HG03045 (cell line): ENCODE results near the gene REV3L.
"Not testable (repeated sequence)": the region's sequence is repeated elsewhere in the genome, so short reads cannot be mapped to it uniquely, and the experiment has no call there.

Experiments
- ATAC-seq: cut with Tn5 transposase; IDR thresholded peaks from one replicate; pipeline ENCODE4 v1.9.1; 2021; ENCODE audit warnings: mild to moderate bottlenecking, moderate library complexity; ENCODE audit not compliant: unreplicated experiment

The REV3L gene

DNA sequence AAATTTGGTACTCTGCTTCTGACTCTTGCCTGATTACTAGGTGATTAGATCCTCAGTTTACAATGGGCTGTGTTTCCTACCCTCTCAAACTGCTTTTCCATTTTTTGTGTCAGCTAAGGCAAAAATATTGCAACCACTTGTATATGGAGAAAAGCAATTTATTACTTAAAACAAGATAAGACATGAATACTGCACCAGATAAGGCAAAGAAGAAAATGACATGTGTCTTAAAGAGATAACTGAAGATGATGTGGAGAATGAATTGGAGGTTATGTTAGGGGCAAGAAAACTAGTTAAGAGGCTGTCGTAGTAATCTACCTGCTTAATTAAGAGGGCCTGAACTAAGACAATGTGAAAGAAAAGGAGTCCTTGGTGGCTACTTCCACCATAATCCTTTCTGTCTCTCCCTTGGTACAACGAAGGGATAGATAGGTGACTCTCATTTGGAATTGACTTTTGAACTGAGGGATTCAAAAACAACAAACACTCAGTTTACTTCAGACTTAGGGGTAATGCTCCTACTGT, 16.3 kb upstream of the REV3L start:
- no peak for ATAC-seq

DNA sequence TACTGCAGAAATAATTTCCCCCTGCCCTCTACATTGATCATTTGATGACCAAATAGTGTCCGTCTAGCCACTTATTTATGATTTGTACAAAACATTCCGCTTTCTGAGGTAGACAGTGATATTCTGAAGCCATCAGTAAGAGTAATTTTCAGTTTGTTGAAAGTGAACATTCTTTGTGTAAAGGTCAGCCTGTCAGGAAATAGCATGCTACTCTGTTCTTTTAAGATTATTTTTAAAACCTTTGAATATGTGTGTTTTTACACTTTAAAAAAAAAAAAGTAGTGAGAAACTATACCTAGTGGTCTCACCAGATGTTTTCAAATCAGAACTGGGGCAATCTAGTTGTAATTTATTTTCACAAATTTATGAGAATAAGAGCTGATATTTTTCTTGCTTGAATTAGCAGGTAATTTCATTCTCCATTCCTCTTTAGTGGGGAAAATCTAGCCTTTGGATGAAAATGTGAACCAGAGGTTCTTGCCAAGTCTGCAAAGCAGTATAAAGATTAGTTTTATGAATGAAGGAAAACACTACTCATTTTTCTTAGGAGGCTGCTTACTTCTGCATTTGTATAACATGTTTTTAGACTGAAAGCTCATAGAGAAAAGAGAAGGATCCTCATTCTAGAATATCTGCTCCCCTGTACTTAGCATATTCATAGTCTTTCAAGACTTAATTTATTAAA, 12.1 kb upstream of the REV3L start:
- ATAC-seq: no peak

DNA sequence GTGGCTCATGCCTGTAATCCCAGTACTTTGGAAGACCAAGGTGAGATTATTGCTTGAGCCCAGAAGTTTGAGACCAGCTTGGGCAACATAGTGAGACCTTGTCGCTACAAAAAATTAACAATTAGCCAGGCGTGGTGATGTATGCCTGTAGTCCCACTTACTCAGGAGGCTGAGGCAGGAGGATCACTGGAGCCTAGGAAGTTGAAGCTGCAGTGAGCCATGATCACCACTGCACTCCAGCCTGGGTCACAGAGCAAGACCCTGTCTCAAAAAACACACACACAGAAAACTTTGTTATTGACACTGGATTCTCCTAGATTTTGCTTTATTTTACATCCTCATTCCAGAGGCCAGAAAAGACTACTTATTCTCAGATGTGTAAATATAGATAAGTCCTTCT, 9.5 kb upstream of the REV3L start:
- no peak for ATAC-seq

DNA sequence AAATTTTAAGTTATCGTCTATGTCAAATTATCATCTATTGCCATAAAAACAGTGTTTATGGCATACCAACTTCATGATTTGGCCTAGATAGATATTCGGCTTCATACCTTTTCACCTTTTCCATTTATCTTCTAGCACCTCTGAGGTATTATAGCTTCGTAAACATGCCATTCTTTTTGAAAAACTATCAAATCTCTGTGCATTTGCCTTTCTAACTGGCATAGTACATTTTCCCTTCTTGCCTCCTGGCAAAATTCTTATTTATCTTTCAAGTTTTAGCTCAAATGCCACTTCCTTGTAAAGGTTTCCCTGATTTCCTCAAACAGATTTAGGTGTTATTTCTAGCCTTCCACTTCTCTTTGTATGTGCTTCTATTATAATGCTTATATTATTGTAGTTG, 7.0 kb upstream of the REV3L start:
- no peak for ATAC-seq

DNA sequence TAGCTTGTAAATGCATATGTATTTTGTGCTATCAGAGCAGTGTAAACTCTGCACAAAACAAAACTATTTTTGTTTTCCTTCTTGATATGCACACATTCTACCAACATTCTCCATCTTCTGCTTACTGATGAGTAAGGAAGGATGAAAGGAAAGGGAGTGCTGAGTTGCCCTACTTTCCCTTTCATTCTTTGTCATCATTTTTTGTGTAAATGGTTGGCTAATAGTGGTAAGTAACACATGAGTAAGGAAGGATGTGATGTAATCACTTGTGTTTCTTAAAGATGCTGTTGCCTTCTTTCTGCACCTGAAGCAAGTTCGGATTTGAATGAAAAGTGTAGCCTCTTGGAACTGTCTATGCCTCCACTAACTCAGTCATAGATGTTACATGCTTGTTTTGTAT, 4.6 kb upstream of the REV3L start:
- peak; percentile 14 for ATAC-seq

DNA sequence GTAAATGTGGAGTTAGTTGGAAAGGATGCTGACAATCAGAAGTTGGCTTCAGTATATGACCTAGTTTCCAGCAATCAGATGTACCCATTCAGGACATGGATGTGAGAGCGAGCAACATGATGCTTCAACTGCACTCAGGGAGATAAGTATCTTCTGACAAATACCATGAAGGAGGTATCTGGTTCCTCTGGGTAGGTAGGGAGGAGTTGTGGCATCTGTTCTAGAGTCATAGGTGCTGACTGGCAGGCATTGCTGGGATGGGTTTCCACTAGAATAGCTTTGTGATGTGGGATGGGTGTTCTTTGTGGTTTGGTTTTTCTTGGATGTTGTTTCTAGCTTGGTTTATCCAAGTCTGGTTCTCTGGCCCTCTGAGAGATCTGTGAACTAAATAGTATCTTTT, 3.9 kb upstream of the REV3L start:
- ATAC-seq: no peak

DNA sequence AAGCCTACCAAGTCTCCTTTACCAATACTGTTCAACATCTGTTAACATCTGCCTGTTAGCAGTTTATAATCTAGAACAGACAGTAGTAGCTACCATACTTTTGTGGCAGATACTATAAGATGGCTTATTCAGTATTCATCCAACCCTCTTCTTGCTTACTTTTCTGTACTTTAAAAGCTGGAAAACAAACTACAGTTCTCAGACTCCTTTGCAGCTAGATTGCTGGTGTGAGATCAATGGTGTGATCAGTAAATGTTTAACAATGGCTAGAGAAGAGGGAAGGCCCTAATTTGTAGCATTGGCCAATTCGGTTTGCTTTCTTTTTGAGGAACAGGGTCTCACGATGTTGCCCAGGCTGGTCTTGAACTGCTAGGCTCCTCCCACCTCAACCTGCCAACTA, 3.5 kb upstream of the REV3L start:
- ATAC-seq: no peak

DNA sequence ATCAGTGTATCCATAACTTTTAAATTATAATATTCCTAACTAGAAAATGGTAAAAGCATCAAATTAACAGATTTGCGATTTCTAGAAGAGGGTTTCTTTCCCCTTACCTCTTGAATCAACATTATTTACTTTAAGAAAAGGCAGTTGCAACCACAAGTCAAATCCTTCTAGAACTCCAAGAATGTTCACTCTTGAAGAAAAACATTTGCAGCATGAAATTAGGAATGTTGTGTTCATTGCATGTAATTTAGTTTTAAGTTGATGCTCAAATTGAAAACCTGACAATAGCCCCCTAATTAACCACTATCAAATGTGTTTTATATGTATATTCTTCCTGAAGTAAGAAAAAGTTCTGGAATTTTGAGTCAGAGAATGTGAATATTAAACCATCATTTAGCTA, 2.3 kb upstream of the REV3L start:
- no peak for ATAC-seq

DNA sequence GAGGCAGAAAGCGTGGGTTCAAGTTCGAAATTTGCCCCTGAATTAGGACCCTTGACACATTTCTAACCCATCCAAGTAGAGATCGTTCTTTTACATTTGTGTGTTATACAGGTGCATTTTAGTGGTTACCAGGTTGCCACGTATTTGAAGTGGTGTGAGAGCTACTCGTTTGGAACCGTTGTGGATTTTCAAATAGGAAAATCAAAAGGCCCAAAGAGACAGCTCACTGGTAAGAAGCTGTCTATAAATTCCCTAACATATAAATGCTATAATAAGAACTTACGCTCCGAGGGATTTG, 1.6 kb upstream of the REV3L start:
- ATAC-seq: no peak

DNA sequence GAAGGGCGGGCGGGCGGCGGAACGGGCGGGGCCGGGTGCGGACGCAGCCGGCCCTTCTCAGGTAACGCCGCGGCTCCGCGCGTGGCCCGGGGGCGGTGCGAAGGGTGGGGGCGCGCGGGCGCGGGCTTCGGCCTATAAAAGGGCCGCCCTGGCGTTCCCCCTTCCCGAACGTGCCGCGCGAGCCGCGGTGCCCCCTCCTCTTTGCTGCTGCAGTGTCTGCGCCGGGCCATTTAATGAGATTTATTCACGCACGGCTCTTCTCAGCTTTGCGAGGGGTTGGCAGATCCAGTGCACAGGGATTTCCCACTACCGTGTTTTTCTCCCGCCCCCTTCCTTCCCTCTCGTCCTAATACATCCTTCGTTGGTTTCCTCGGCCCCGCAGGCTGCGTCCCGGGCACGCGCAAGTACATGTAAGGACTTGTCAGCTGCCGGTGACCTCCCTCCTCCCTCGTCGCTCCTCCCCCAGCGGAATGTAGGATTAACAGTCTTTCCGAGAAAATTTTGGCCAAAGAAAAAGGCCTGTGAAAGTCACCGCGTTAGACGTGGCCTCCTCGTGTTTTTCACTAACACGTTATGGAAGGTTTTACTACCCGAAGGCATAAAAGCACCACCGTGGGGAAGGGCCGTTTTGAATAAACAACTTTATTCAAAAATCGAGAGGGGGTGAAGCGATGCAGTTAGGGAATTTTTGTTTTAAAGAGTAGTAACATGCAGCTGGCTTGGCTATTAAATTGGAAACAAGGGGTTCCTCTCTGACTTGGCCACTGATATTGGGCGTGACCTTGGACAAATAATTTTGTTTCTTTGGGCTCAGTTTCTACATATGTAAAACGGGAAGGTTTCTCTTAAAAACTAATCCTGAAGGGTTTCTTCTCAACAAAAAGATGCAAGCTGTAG, 966 bp upstream of the REV3L start:
- peak; percentile 52 for ATAC-seq

DNA sequence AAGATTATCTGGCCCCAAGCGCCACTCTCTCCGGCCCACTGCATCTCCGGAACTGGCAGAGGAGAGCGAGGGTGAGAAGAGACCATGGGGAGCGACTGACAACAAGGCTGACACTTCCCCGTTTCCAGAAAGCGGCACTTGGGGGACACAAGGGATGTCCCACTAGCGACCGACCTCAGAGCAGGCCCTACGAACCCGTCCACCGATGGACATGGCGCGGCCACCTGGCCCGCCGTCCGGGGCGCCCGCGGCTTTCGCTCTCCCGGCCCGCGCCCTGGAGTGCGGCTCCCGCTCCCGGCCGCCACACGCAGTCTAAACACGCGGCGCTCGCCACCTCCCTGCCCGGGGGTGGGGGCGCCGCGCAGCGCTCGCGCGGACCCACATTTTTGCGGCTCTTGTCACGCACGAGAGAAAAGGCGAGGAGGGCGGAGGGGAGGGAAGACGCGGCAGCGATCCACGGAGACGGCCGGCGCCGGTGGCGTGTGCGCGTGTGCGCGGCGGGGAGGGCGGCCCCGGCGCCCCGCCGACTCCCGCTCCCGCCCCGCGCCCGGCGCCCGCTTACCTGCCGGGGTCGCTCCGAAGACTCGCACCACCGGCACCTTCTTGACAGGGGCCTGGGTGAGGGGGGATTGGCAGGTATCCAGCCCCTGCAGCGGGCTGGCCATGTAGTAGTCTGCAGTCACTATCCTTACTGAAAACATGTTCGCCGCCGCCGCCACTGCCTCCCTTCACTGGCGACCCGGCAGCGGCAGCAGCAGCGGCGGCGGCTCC, 645 bp downstream of the REV3L start:
- ATAC-seq: peak; percentile 23

DNA sequence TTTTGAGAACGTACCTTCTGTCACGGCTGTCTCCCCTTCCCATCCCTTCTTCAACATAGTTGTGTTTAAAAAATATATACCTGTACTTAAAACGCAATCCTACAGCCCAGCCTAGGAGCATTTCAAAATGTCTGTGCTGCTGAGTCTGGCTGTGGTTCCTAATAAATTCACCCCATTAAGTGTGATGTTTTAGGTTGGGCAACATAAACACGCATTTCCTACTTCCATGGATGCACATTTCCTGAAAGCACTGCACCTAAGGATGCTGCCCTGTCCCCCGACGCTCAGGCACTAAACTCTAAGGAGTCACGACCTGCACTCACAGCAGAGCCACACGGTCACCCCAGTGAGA, 1.2 kb downstream of the REV3L start:
- ATAC-seq: no peak

DNA sequence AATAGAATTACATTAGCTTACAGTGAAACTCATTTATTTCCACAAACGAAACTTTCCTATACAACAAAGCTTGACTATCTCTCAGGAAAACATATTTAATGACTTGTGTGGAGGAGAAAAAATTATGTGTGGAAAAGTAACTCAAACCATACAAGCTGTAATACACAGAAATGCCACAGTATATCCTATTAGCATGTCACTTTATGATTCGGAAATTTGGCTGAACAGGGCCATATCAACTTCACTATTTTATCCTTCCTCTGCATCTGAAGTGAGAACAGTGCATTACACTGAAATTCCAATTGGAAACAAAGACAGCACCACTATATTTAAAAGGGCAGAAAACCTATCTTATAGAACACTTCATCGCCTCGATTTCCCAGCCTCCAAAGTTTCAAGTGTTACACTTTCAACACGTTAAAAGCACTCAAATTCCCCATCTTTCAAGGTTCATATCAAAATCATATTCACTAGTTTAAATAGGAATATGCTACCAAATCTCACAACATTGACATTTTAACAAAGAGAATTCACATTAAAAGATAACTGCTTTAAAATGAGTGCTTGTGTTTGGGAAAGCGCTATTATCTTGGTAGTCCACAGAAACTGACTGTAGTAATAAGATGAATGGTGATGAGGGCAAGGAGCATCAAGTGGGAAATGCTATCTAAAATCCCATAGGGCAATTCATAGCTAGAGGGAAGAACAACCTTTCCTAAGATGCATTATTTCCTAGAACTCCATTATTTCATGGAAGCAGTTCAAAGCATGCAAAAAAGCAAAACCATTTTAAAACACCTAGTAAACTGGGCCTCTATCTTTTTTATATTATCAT, 1.8 kb downstream of the REV3L start:
- ATAC-seq: no peak

DNA sequence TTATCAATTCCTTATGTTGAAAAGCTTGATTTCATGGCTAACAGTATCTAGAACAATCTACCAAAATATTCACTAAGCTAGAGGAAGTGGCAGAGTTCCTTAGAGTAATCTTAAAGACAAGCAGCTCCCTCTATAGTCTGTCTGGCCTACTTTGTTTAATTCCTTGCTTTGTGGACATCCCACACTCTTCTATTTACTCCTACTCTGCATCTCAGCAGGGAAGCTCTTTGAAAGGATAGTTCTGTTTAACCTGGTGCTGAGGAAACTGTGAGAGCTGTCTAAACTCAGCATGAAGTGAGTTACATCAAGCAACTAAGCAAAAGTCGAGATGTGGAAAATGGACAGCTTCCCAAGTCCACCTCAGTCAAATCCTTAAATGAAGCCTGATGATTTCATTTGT, 4.3 kb downstream of the REV3L start:
- ATAC-seq: no peak

DNA sequence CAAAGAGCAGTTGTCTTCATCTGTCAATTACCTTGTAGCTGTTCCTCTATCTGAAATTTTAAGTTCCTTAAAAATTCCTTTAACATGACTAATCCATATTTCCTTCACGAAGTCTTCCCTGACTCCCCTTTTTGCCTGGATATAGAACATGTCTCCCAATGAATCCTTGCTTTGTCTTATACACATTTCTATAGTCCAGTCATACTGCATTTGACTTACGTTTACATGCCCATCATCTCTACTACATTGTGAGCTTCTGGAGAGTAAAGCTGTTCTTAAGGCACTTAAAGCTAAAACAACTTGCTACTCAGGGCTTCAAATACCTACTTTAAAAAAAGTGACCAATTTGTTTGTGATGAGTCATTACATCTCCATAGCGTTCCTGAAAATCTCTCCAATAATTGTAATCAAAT, 4.9 kb downstream of the REV3L start:
- ATAC-seq: no peak

DNA sequence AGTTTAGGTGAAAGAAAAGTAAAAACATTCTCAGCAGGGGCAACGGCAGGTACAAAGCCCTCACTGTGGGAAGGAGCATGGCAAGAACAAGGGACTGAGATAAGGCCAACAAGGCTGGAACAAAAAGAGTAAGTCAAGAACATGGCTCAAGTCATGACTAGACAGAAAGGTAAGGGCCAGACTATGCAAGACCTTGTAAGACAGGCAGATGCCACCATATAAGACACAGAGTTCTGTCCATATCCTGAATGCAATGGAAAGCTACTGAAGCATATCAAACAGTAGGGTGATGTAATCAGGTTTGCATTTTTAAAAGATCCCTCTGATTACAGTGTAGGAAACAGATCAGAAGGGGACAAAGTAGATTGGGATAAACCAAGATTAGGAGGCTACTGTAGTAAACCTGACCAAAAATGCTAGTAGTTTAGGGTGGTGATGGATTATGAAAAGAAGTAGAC, 5.5 kb downstream of the REV3L start:
- ATAC-seq: no peak

DNA sequence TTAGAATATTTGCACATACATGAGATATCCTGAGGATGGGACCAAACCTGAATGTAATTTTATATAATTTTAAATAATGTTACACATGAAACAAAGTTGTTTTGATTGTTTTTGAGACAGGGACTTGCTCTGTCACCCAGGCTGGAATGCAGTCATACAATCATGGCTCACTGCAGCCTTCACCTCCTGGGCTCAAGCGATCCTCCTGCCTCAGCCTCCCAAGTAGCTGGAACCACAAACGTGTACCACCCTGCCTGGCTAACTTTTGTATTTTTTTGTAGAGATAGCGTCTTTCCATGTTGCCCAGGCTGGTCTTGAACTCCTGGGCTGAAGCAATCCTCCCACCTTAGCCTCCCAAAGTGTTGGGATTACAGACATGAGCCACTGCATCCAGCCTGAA, 7.0 kb downstream of the REV3L start:
- ATAC-seq: not testable (repeated sequence)

DNA sequence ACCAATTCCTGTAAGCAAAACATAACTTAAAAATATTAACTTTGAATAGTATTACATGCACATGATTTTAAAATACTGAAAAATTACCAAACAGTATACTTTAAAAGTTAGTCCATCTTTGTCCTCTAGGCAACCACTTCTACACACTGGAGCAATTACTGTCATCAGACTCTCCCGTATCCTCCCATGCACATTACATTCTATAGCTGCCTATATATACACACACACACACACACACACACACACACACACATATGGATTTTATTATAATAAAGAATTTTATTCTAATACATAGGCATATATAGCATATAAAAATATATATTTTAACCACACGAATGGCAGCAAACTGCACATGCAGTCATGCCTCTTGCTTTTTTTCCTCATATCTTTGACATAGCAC, 8.2 kb downstream of the REV3L start:
- ATAC-seq: no peak

DNA sequence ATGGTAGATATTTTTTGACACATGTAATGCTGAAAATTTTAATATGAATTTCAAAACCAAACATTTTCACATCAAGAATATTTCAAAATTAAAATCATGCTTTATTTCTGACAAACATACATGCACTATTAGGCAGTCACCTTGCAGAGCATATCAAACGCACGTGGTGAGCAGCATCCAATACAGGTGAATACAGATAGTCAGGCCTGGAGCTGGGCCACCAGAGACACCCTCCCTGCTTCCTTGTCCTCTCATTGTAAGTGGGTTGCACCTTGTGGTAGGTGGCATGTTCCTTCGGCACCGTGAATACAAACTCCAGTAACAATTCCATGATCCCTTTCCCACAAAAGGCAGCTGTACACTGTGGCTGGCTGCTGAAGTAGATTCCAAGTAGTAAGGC, 8.9 kb downstream of the REV3L start:
- ATAC-seq: no peak

DNA sequence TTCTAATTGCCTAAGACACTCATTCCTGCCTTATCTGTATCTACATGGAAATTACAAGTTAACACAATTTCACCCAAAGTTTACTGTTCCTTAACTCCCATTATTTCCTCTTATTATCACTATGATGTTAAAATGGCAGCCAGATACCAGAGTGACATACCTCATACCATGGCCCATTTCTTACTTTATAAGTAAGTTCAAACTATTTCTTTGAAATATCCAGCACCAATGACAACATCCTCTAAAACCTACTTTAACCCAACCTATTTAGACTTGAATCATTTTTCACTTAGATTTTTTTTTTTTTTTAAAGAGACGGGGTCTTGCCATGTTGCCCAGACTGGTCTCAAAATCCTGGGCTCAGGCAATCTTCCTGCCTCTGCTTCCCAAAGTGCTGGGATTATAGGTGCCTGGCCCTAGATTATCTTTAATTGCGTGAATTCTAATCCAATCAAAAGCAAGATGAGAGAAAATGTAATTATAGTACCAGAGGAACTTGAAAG, 10.0 kb downstream of the REV3L start:
- no peak for ATAC-seq

DNA sequence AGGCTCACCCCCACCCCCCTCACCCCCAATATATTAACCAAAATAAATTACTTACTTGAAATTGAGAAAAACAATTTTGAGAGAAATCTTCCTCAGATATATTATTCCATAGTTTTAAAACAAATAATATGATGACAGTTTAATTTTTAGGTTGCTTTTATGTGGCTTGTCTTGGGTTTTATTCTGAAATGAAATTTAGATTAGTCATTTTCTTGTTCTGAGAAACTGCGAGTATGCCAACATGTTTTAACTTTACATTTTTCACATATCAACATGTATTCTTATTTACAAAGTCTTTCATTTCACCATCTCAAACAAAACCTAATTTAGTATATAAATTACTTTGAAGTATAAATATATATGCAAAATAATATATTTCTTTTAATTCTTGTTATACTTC, 11.1 kb downstream of the REV3L start:
- no peak for ATAC-seq
